ENCODE data around the gene VPS33B.
"Not testable (repeated sequence)": the region's sequence is repeated elsewhere in the genome, so short reads cannot be mapped to it uniquely, and the experiment has no call there.

VPS33B gene

DNA sequence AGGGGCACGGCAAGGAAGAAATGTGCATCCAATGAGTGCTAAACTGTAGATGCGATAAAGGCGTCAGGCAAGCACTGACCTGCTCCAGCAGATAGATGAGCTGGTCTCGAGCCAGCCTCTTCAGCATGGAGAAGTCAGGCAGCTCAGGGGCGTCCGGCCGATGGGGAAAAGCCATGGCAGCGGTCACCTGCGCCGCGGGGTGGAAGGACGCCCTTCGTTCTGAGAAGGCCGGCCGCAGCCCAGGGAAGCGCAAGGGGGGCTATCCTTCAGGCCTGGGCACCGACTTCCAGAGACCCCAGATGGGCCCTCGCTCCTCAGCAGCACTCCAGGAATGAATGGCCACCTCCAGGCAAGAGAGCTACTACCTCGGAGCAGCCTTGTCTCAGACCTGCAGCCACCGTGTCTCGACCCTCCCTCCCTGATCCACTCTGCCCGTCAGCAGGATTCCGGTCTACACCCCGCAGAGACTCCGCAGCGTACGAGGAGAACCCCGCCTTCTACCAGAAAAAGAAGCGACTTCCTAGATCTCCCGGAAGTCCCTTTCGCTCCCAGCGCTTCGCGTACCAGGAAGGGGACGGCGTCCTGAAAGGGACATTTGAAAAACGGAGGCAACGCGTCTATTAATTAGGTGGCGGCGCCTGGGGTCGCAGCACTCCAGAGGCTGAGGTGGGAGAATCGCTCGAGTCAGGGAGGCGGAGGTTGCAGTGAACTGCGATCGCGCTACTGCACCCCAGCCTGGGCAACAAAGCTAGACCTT is at the start of gene VPS33B:
VPS33B (minus strand) TSS at position 520 of the 757 bp plus-strand sequence; CDS start at position 175, 345 bp downstream.
- DNase-seq, result peak; percentile 53

DNA sequence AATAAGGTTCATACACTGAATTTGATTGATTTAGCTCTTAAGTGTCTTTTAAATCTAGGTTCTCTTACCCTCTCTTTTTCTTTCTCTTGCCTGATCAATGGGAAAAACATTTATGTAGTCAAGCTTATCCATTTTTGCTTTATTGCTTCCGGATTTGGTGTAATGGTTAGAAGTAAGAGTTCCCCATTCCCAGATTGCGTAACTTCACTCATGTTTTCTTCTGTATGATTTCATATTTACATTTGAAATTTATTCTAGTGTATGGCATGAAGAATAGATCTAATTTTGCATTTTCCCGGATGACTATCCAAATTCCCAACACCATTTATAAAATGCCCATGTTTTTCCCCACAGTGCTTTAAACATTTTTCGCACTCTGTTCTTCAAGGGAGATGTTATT is 49.8 kb upstream of the VPS33B start:
- DNase-seq, result no peak

GRCh38 chr15:91070872-91071271 is 48.5 kb upstream of the VPS33B start:
- DNase-seq, result no peak

DNA sequence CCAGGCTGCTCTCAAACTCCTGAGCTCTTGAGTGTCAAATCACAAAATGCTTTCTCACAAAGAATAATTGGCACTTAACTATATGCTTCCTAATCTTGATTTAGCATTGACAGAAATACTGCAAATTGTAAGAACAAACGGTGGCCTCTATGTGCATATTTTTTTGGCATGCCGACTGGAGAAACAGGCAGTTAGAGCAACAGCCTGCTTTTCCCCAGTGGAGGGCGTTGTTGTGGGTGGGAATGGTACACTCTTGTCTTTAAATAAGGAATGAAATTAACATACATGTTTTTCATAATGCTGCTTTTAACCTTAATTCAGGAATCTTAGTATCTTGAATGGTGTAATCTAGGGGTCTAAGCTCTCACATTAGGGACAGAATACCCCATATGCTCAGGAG is 46.6 kb upstream of the VPS33B start:
- DNase-seq, result no peak

DNA sequence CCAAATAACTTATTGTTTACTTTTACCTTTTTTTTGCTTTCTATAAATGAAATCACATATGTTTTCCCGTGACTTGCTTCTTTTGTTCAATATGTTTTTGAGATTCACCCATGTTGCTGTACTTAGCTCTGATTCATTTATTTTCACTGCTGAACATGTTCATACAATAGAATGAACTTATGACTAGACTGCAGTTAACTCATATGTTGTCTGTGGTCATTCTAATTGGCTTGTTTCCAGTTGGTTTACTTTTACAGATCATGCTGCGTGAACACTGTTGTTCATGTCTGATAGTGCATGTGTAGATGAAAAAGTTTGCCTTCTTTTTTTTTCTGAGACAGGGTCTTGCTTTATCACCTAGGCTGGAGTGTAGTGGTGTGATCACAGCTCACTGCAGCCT is 46.0 kb upstream of the VPS33B start:
- no peak for DNase-seq

- no peak for DNase-seq
These were observed 44.6 kb upstream of the VPS33B start for GRCh38 chr15:91067036-91067435.

- DNase-seq, result no peak
These were observed 43.1 kb upstream of the VPS33B start for GRCh38 chr15:91065505-91065904.

- no peak for DNase-seq
These were observed 39.6 kb upstream of the VPS33B start for GRCh38 chr15:91061997-91062396.

- no peak for DNase-seq
These were observed 38.8 kb upstream of the VPS33B start for GRCh38 chr15:91061230-91061629.

GRCh38 chr15:91055548-91056331 is 33.3 kb upstream of the VPS33B start:
- no peak for DNase-seq

DNA sequence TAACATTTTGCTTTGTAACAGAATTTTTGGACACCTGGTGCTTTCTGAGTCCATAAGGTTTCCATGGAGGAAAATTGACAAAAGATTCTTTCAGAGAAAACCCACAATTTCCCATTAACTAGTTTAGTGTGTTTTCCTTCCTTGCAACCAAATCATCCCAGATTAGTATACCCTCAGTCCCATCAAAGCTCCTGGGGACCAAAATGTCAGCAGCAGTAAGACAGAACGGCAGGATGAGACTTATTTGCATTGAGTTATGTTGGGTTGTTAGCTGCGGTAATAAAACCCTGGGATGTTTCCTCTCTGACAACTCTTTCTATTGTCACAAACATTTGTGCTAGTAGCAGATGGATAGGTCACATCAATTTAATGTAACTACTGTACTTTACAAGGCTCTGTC is 32.4 kb upstream of the VPS33B start:
- no peak for DNase-seq

GRCh38 chr15:91051248-91051647 is 28.9 kb upstream of the VPS33B start:
- no peak for DNase-seq

DNA sequence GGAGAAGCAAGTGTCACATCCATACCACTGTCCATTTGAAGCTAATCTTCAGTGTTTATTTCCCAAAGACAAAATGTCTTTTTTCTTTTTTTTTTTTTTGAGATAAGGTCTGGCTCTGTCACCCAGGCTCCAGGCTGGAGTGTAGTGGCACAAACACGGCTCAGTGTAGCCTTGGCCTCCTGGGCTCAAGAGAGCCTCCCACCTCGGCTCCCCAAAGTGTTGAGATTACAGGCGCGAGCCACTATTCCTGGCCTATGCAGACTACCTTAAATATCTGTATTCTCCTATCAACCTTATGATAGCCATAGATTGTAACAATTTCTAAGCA is 27.7 kb upstream of the VPS33B start:
- DNase-seq, result no peak

DNA sequence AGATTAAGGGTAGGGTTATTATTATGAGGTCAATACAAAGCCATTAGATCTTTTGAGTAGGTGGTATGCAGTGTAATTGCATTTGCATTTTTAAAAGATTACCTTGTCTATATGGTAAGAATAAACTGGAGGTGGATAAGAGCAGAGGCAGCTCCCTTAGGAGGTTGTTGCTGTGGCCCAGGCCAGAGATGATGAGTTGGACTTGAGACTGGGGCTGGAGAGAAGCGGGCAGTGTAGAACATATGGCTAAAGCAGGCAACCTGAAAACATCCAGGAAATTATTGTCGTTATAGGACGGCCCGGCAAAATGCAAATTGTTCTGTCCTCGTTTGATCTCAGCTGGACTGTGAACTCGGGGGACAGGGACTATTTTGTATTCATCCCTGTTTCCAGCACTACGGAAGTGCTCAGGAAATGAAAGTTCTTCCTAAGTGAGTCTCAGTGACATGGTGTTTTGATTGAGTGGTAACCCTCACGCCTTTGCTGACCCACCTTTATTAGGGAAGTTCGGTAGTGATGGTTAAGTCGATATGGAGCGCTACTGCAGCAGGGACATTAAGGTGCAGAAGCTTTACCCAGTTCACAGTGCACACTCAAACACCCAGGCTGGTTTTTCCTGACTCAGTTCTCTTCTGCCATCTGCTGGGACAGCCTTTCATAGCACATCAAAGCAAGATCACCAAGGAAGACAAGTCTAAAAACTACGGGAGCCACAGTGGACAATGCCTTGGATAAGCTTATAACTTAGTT is 27.2 kb upstream of the VPS33B start:
- no peak for DNase-seq

- no peak for DNase-seq
These were observed 25.3 kb upstream of the VPS33B start for GRCh38 chr15:91047545-91048199.

GRCh38 chr15:91046056-91046455 is 23.7 kb upstream of the VPS33B start:
- not testable (repeated sequence) for DNase-seq

DNA sequence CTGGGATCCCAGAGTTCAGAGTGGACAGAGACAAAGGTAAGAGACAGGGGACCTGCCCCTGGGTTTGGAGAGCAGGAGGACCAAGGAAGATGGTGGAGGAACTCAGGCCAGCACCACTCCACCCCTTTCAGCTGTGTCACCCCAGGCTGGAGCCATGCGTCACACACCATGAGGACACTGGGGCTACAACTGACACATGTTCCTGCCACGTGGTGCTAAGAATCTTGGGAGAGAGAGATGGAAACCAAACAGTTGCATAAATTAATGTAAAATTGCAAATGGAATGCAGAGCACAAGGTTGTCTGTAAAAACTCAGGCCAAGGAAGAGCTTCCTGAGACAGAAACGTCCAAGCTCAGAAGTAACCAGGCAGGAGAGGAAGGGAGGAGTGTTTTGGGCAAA is 22.7 kb upstream of the VPS33B start:
- DNase-seq, result no peak

DNA sequence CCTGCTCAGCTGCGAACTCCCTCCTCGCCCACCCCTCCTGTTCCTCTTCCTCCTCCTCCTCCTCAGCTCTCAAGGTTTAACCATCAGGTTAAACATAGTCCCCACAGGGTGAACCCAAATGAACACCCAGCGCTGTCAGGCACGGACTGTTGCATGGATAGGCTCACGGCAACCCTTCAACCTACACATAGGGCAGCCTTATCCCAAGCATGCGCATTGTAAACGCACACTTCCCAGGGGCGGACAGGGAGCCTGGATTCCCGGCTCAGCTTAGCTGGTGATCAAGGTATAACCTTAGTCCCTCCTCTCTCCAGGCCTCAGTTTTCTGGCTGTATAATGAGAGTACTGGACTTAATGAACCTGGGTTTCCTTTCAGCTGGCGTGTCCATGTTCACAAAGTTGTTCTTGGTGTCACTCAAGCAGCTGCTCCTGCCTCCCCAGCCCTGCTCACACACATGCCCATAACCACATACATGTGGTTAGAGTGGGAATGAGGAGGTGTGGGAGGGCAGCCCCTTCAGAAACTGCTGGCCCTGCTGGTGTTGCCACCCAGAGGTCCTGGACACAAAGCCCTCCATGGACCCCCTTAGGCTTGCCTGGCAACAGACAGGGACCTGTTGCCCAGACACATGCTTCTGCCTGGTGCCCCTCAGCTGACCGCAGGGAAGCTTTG is 20.9 kb upstream of the VPS33B start:
- DNase-seq, result no peak

DNA sequence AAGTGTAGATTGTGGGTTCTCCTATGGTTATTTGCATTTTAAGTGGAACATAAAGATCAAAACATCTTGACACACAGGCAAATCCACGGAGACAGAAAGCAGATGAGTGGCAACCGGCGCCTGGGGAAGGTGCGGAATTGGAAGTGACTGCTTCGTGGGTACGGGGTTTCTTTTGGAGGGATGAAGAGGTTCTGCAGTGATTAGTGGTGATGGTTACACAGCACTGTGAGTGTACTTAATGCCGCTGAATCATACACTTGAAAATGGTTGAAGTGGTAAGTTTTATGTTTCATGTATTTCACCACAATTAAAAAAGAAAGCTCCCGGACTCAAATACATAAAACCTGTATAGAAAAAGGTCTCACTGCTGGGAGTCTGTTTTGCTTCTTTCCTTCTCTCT is 18.5 kb upstream of the VPS33B start:
- no peak for DNase-seq

- no peak for DNase-seq
These were observed 17.6 kb upstream of the VPS33B start for GRCh38 chr15:91039996-91040395.

DNA sequence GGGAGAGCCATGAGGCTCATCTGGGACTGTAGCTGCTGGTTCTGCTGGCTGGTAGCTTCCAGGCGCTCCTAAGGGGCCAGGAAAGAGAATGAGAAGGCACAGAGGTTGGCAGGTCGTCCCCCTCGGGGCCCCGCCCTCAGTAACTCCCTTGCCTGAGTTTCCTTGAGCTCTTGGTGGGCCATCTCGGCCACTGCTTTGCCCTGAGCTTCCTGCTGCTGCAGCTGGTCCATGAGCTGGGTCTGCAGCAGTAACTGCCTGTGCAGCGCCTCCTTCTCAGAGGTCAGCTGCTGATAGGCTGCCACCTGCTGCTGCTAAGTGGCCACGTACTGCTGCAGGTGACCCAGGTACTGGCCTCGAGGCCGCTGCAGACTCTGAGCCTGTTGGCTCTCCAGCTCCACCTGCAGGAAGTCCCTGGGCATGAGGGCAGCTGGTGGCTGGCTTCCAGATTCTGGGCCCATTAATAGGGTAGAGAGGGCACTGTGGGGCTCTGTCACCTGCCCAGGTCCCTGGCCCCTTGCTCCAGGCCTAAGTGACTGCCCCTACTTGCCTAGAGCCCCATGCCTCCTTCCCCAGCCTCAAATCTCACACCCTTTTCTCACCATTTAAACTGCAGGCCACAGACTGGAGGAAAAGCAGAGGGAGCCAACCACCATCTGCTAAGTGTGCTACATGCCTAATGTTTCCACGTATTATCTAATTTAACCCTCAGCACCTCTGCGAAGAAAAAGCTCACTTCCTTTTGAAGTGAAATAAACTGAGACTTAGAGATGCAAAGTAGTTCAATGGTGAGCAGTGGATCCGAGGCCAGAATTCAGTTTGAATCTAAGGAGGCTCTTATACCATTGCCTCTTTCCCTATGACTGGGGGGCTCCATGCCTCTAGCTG is 10.8 kb upstream of the VPS33B start:
- no peak for DNase-seq

DNA sequence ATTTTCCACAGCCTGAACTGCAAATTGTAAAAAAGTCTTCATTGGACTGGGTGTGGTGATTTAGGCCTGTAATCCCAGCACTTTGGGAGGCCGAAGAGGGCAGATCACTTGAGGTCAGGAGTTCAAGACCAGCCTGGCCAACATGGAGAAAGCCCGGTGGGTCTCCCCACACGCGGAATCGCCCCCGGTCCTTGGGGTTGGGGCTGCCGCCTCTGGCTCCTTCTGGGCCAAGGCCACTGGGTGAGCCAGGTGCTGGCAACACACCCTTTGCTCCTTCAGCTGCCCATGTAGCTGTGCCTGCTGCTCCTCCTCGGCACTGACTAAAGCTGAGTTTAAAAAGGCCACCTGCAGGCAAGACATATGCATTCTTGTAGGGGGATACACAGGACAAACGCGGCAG is 9.4 kb upstream of the VPS33B start:
- DNase-seq, result no peak

All from T1000 (cell line).